HFF-Myc (cell line): ENCODE results near the gene UBQLN4.

ENCODE experiments used
- DNase-seq: peaks from one replicate; pipeline ENCODE4 v3.0.0-alpha.2; 2011; ENCODE audit warnings: low read depth; ENCODE audit errors: extremely low read depth
- H3K4me3 ChIP-seq: replicated peaks from 2 replicates; pipeline ENCODE4 v1.5.1; 2011; ENCODE audit warnings: low read depth, mild to moderate bottlenecking, control low read depth, low read length
- TF ChIP-seq, protein P1 (sequence below): IDR thresholded peaks from 2 replicates; pipeline ENCODE4 v1.5.1; 2012; ENCODE audit warnings: mild to moderate bottlenecking, low read depth, low read length, control low read depth; ENCODE audit errors: missing control alignments

Gene UBQLN4

GRCh38 chr1:156053768-156054499 lies at the start of gene UBQLN4:
TSS of gene UBQLN4 (minus strand) at chr1:156053798. CDS start at chr1:156053701, 97 bp downstream.
- DNase-seq: peak; percentile 32
- TF ChIP-seq, protein P1, sequence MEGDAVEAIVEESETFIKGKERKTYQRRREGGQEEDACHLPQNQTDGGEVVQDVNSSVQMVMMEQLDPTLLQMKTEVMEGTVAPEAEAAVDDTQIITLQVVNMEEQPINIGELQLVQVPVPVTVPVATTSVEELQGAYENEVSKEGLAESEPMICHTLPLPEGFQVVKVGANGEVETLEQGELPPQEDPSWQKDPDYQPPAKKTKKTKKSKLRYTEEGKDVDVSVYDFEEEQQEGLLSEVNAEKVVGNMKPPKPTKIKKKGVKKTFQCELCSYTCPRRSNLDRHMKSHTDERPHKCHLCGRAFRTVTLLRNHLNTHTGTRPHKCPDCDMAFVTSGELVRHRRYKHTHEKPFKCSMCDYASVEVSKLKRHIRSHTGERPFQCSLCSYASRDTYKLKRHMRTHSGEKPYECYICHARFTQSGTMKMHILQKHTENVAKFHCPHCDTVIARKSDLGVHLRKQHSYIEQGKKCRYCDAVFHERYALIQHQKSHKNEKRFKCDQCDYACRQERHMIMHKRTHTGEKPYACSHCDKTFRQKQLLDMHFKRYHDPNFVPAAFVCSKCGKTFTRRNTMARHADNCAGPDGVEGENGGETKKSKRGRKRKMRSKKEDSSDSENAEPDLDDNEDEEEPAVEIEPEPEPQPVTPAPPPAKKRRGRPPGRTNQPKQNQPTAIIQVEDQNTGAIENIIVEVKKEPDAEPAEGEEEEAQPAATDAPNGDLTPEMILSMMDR: peak; percentile 37
- H3K4me3 ChIP-seq: peak within 1 kb of the TSS; percentile 83

GRCh38 chr1:156102633-156103511 lies 49.3 kb upstream of the UBQLN4 start:
- TF ChIP-seq, protein P1: no peak
- H3K4me3 ChIP-seq: peak overlapping the region; percentile 12
- DNase-seq: peak; percentile 77

DNA sequence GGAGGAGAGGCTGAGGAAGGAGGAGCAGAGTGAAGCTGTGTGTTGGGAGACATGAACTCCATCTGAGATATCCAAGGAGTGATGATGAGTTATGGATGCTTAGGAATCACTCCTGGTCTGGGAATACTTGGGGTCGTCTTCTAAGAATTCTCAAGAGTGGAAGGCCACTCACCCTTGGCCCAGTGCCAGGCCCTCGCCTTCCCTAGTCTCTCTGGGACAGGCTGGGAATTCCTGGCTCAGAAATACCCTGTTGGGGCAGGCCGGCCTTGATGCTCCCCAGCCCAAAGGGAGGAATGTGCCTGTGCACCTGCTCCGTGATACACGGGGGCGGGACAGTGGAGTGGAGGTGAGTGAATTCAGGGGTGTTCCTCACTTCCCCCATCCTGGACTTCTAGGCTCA lies 48.3 kb upstream of the UBQLN4 start:
- H3K4me3 ChIP-seq: no peak overlapping the region
- TF ChIP-seq, protein P1: no peak
- DNase-seq: no peak

DNA sequence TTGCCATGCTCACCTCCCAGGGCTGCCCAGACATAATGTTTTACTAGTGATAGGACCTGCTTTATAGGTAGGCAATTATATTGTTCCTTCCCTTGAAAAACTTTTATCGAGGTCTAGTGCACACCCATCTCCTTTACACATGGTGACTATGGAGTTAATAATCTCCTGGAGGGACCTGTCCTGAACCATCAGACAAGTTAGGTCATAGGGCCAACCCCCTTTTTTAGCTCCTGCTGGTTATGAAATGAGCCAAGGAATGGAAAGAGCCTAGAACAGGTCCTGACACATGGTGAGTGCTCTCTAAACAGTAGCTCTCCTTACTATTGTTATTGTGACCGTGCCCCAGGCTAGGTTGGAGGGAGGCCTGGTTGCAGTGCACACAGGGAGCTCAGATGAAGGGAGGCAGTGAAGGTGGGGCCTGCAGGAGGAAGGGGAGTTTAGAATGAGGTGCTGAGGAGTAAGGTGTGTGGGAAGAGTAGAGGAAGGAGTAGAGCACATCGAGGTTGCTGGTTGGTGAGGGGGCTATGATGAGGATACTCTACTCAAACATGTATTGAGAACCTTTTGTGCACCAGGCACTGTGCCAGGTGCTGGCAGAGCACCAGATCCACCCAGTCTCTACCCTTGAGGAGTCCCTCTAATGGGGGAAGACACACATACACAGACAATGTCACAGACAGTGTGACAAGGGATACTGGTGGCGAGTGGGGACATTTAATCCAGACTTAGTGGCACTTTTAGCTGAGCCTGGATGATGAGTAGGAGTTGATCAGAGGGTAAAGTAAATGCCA lies 46.8 kb upstream of the UBQLN4 start:
- DNase-seq: no peak

DNA sequence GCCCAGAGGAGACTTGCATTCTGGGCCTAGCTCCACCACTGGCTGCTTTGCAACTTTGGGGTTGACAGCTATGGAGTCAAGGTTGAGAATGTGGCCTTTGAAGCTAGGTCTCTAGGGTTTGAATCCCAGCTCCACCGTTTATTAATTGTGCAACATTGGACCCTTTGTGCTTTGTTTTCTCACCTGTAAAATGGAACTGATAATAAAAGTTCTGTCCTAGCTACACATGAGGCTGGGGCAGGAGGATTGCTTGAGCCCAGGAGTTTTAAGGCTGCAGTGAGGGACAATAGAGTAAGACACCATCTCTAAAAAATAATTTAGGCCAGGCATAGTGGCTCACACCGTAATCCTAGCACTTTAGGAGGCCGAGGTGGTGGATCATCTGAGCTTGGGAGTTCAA lies 45.7 kb upstream of the UBQLN4 start:
- no peak for DNase-seq
- no peak overlapping the region for H3K4me3 ChIP-seq
- TF ChIP-seq, protein P1: no peak

More for the DNA sequence above, 46.8 kb upstream of the UBQLN4 start:
- no peak overlapping the region for H3K4me3 ChIP-seq
- TF ChIP-seq, protein P1: no peak

DNA sequence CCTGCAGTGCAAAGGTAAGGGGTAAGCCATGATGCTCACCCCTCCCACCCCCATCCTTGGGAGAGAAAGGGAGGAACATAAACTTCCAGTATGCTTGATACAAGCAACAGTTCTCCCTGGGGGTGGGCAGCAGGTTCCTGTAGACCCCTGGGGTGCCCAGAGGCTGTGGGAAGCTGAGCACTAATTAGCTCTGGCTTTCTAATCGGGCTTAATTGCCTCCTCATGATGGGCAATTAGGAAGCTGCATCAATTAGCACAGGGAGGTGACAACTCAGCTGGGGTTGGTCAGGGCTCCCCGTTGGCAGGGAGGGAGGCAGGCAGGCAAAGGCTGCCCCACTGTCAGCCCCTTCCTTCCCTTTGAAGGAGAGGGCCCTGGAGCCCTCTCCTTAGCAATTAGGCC lies 45.2 kb upstream of the UBQLN4 start:
- TF ChIP-seq, protein P1: no peak
- no peak overlapping the region for H3K4me3 ChIP-seq
- DNase-seq: no peak
